HepG2 (cell line): ENCODE data around the gene SLC26A2. TPM values are rescaled to one million over a fixed set of nuclear protein-coding genes. Genes with fewer than 3 reads are reported as not detected.
A peak's percentile ranks its signal among the peaks of the same experiment; 100 is the strongest.

Experiments
- ADNP ChIP-seq: sonication (generic); formaldehyde crosslinking; IDR thresholded peaks from 2 replicates; pipeline ENCODE4 v1.4.0; 2020; ENCODE audit warnings: missing genetic modification reagents
- ATF7 ChIP-seq, 2 experiments: fragments of 450-650 bp in 1 of 2; sonication (generic) in 1 of 2; formaldehyde crosslinking in 1 of 2; IDR thresholded peaks; 2 replicates each; pipeline versions ENCODE4 v1.4.0 to v1.6.1; 2016 to 2020; ENCODE audit warnings: antibody characterized with exemption in 1 of 2, mild to moderate bottlenecking in 1 of 2, missing genetic modification reagents in 1 of 2
- BCL6 ChIP-seq: IDR thresholded peaks from 2 replicates; pipeline ENCODE4 v1.6.1; 2016; ENCODE audit warnings: missing genetic modification reagents, missing compliant biosample characterization
- HNF4A ChIP-seq: sonication (generic); formaldehyde crosslinking; IDR thresholded peaks from 2 replicates; pipeline ENCODE4 v1.4.0; 2020; ENCODE audit warnings: missing genetic modification reagents
- KLF16 ChIP-seq, 2 experiments: sonication (generic) in 1 of 2; formaldehyde crosslinking in 1 of 2; IDR thresholded peaks; 2 replicates each; pipeline versions ENCODE4 v1.6.1 to v1.8.0; 2016 to 2023; ENCODE audit warnings: missing genetic modification reagents in 2 of 2, missing compliant biosample characterization in 1 of 2
- MAFF ChIP-seq: IDR thresholded peaks from 2 replicates; pipeline ENCODE4 v1.6.1; 2011; ENCODE audit warnings: low read depth, low read length, improper control_type of control experiment
- MED8 ChIP-seq: sonication (generic); formaldehyde crosslinking; IDR thresholded peaks from 2 replicates; pipeline ENCODE4 v1.8.1; 2023; ENCODE audit warnings: mild to moderate bottlenecking, missing genetic modification reagents; ENCODE audit not compliant: insufficient replicate concordance
- POLR2AphosphoS5 ChIP-seq: IDR thresholded peaks from 2 replicates; pipeline ENCODE4 v1.6.1; 2012; ENCODE audit warnings: low read depth, low read length
- REXO4 ChIP-seq: sonication (generic); formaldehyde crosslinking; IDR thresholded peaks from 2 replicates; pipeline ENCODE4 v1.8.0; 2022; ENCODE audit warnings: missing genetic modification reagents, mild to moderate bottlenecking, borderline replicate concordance
- SATB2 ChIP-seq: sonication (generic); formaldehyde crosslinking; IDR thresholded peaks from 2 replicates; pipeline ENCODE4 v1.5.0; 2020; ENCODE audit warnings: missing genetic modification reagents
- ZEB1 ChIP-seq: IDR thresholded peaks from 2 replicates; pipeline ENCODE4 v1.6.1; 2012; ENCODE audit warnings: mild to moderate bottlenecking, low read depth, inconsistent platforms; ENCODE audit not compliant: insufficient replicate concordance
- ZFP36 ChIP-seq: fragments of 150-350 bp; IDR thresholded peaks from 2 replicates; pipeline ENCODE4 v1.6.1; 2018; ENCODE audit warnings: borderline replicate concordance, low read length, low read depth; ENCODE audit not compliant: partially characterized antibody
- ZFYVE20 ChIP-seq: sonication (generic); formaldehyde crosslinking; IDR thresholded peaks from 2 replicates; pipeline ENCODE4 v1.8.0; 2023; ENCODE audit warnings: low read depth, mild to moderate bottlenecking, moderate library complexity, missing genetic modification reagents, borderline replicate concordance
- ZNF160 ChIP-seq: sonication (generic); formaldehyde crosslinking; IDR thresholded peaks from 2 replicates; pipeline ENCODE4 v1.8.0; 2022; ENCODE audit warnings: mild to moderate bottlenecking, inconsistent platforms, missing genetic modification reagents
- ZNF205 ChIP-seq: IDR thresholded peaks from 2 replicates; pipeline ENCODE4 v1.6.1; 2018; ENCODE audit warnings: missing biosample characterization, missing genetic modification reagents
- ZNF232 ChIP-seq: sonication (generic); formaldehyde crosslinking; IDR thresholded peaks from 2 replicates; pipeline ENCODE4 v1.4.0; 2020; ENCODE audit warnings: missing genetic modification reagents, borderline replicate concordance
- ZNF251 ChIP-seq: sonication (generic); formaldehyde crosslinking; IDR thresholded peaks from 2 replicates; pipeline ENCODE4 v1.9.0; 2021; ENCODE audit warnings: mild to moderate bottlenecking, missing genetic modification reagents
- ZNF564 ChIP-seq: sonication (generic); formaldehyde crosslinking; IDR thresholded peaks from 2 replicates; pipeline ENCODE4 v1.8.1; 2023; ENCODE audit warnings: mild to moderate bottlenecking, missing genetic modification reagents
- ZSCAN12 ChIP-seq: sonication (generic); formaldehyde crosslinking; IDR thresholded peaks from 2 replicates; pipeline ENCODE4 v1.9.0; 2021; ENCODE audit warnings: mild to moderate bottlenecking, missing genetic modification reagents
- polyA plus RNA-seq, 8 experiments: library from polyadenylated mRNA; depleted of rRNA in 3 of 8; stranded (reverse) in 7 of 8; unstranded in 1 of 8; fragments of >200 nt; fragmentation: Illumina TruSeq in 4 of 8; extraction: Trizol in 4 of 8; gene quantifications; 2 replicates each; pipeline versions ENCODE4 v1.2.1 to v1.2.3, GENCODE V29; 2011 to 2016; ENCODE audit warnings: low read depth in 4 of 8, missing spikeins in 1 of 8, mixed read lengths in 1 of 8; ENCODE audit not compliant: insufficient read depth in 1 of 8
- total RNA-seq, 5 experiments: library from RNA; depleted of rRNA; stranded (reverse); fragments of >200 nt; fragmentation: Illumina TruSeq; extraction: Trizol; gene quantifications; 2 replicates each; pipeline ENCODE4 v1.2.3, GENCODE V29; 2016; ENCODE audit warnings: low read depth in 1 of 5
- TF ChIP-seq, protein P1 (sequence below): sonication (generic); formaldehyde crosslinking; IDR thresholded peaks from one replicate; pipeline ENCODE4 v1.5.1; 2020; ENCODE audit warnings: mild to moderate bottlenecking, missing genetic modification reagents; ENCODE audit errors: not compliant biosample characterization

SLC26A2 gene
- total and polyA plus RNA-seq, 2 of the 13 experiments (the other 11 are each of a cell fraction or from before 2014, with no cell fraction given): 2.2 to 7.9 TPM

DNA sequence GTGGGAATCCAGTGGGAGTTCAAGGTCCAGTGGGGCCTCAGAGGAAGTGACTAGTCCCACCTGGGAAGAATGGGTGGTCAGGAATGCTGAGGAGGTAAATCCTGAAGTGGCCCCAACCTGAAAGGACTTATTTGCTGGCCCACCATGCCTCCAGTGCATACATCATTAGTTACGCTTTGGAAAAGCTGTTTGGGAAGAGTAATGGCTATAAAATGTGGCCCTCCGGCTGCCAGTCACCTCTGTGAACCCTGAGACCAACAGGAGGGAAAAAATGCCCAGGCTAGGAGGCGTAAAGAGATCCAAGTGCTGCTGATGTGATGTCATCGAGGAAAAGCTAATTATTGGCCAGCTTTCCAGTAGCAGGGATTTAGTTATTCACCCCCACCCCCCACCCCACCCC is 2.7 kb upstream of the SLC26A2 start (continued):
- TF ChIP-seq, protein P1, sequence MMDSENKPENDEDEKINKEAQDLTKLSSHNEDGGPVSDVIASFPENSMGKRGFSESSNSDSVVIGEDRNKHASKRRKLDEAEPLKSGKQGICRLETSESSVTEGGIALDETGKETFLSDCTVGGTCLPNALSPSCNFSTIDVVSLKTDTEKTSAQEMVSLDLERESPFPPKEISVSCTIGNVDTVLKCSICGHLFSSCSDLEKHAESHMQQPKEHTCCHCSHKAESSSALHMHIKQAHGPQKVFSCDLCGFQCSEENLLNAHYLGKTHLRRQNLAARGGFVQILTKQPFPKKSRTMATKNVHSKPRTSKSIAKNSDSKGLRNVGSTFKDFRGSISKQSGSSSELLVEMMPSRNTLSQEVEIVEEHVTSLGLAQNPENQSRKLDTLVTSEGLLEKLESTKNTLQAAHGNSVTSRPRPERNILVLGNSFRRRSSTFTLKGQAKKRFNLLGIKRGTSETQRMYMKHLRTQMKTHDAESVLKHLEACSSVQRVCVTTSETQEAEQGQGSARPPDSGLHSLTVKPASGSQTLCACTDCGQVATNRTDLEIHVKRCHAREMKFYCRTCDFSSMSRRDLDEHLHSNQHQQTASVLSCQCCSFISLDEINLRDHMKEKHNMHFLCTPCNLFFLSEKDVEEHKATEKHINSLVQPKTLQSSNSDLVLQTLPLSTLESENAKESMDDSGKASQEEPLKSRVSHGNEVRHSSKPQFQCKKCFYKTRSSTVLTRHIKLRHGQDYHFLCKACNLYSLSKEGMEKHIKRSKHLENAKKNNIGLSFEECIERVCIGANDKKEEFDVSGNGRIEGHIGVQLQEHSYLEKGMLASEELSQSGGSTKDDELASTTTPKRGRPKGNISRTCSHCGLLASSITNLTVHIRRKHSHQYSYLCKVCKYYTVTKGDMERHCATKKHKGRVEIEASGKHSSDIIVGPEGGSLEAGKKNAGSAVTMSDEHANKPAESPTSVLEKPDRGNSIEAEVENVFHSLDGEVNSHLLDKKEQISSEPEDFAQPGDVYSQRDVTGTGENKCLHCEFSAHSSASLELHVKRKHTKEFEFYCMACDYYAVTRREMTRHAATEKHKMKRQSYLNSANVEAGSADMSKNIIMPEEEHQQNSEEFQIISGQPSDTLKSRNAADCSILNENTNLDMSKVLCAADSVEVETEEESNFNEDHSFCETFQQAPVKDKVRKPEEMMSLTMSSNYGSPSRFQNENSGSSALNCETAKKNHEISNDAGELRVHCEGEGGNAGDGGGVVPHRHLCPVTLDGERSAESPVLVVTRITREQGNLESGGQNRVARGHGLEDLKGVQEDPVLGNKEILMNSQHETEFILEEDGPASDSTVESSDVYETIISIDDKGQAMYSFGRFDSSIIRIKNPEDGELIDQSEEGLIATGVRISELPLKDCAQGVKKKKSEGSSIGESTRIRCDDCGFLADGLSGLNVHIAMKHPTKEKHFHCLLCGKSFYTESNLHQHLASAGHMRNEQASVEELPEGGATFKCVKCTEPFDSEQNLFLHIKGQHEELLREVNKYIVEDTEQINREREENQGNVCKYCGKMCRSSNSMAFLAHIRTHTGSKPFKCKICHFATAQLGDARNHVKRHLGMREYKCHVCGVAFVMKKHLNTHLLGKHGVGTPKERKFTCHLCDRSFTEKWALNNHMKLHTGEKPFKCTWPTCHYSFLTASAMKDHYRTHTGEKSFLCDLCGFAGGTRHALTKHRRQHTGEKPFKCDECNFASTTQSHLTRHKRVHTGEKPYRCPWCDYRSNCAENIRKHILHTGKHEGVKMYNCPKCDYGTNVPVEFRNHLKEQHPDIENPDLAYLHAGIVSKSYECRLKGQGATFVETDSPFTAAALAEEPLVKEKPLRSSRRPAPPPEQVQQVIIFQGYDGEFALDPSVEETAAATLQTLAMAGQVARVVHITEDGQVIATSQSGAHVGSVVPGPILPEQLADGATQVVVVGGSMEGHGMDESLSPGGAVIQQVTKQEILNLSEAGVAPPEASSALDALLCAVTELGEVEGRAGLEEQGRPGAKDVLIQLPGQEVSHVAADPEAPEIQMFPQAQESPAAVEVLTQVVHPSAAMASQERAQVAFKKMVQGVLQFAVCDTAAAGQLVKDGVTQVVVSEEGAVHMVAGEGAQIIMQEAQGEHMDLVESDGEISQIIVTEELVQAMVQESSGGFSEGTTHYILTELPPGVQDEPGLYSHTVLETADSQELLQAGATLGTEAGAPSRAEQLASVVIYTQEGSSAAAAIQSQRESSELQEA (CRISPR knock-in tag): no peak
- TF ChIP-seq ZNF232 (CRISPR knock-in tag) (no peak), ATF7 (IDR thresholded peaks at IDR 0.05) (no peak), ATF7 (CRISPR knock-in tag; IDR thresholded peaks at IDR 0.05) (no peak), MAFF (0 out of 2 replicates have a peak, but pooled peaks have one; percentile 25), ZEB1 (peak; percentile 32), BCL6 (peak; percentile 79), SATB2 (no peak), ZNF160 (CRISPR knock-in tag) (no peak), ZNF251 (CRISPR knock-in tag) (no peak), KLF16 (CRISPR knock-in tag; IDR thresholded peaks at IDR 0.05) (no peak), MED8 (no peak), ZFYVE20 (CRISPR knock-in tag) (no peak), ZSCAN12 (no peak), POLR2AphosphoS5 (no peak), REXO4 (CRISPR knock-in tag) (no peak), HNF4A (peak; percentile 30), ZNF564 (CRISPR knock-in tag) (no peak), ZNF205 (no peak), ADNP (CRISPR knock-in tag) (no peak), ZFP36 (no peak)
